HCT116 (cell line): ENCODE measurements around the gene LGALS9.

Source experiments
- CEBPB ChIP-seq: IDR thresholded peaks from 2 replicates; pipeline ENCODE4 v1.6.1; 2012; ENCODE audit warnings: low read depth
- CTCF ChIP-seq, 3 experiments: fragments of 200-600 bp in 1 of 3; sonication (generic) in 1 of 3; IDR thresholded peaks in 2 of 3; conservative IDR thresholded peaks in 1 of 3; 2 replicates each; pipeline ENCODE4 v1.5.1; 2012 to 2017; ENCODE audit warnings: low read depth in 2 of 3, low read length in 2 of 3, antibody characterized with exemption in 1 of 3, borderline replicate concordance in 1 of 3, control low read depth in 1 of 3, mild to moderate bottlenecking in 1 of 3, mixed read lengths in 1 of 3, mixed run types in 1 of 3, moderate library complexity in 1 of 3; ENCODE audit not compliant: insufficient read depth in 1 of 3
- EGR1 ChIP-seq: IDR thresholded peaks from 2 replicates; pipeline ENCODE4 v1.6.1; 2012; ENCODE audit warnings: low read depth
- EZH2 ChIP-seq: fragments of 200-600 bp; sonication (generic); IDR thresholded peaks from 2 replicates; pipeline ENCODE4 v1.6.1; 2017; ENCODE audit warnings: antibody characterized with exemption, mixed run types
- EZH2phosphoT487 ChIP-seq: fragments of 200-600 bp; IDR thresholded peaks from 2 replicates; pipeline ENCODE4 v1.6.1; 2018; ENCODE audit warnings: antibody characterized with exemption, borderline replicate concordance
- FOSL1 ChIP-seq: IDR thresholded peaks from 2 replicates; pipeline ENCODE4 v1.6.1; 2012; ENCODE audit warnings: low read depth
- POLR2A ChIP-seq: IDR thresholded peaks from 2 replicates; pipeline ENCODE4 v1.7.0; 2011; ENCODE audit warnings: borderline replicate concordance; ENCODE audit not compliant: insufficient read depth, insufficient read length; ENCODE audit errors: extremely low read depth
- POLR2AphosphoS5 ChIP-seq: IDR thresholded peaks from 2 replicates; pipeline ENCODE4 v1.6.1; 2011; ENCODE audit warnings: mild to moderate bottlenecking, low read depth, low read length, moderate library complexity
- RAD21 ChIP-seq: IDR thresholded peaks from 2 replicates; pipeline ENCODE4 v1.6.1; 2012; ENCODE audit warnings: low read depth, mild to moderate bottlenecking
- SIN3A ChIP-seq: IDR thresholded peaks from 2 replicates; pipeline ENCODE4 v1.6.1; 2012; ENCODE audit warnings: low read depth
- SRF ChIP-seq: IDR thresholded peaks from 2 replicates; pipeline ENCODE4 v1.6.1; 2012; ENCODE audit warnings: low read depth
- ZFX ChIP-seq: fragments of 450-650 bp; IDR thresholded peaks from 2 replicates; pipeline ENCODE4 v1.6.1; 2017
- ZNF274 ChIP-seq: fragments of 200-500 bp; sonication (Bioruptor generic); IDR thresholded peaks from 2 replicates; pipeline ENCODE4 v1.6.1; 2014; ENCODE audit warnings: mild to moderate bottlenecking, low read depth, low read length, inconsistent platforms

GRCh38 chr17:27630607-27631410, at the start of gene LGALS9:
- no peak for TF ChIP-seq CTCF (IDR thresholded peaks at IDR 0.05 in 2 of 3, conservative IDR thresholded peaks at IDR 0.05 in 1 of 3; ENCODE audit: borderline replicate concordance in 1 of 3, insufficient read depth in 1 of 3, low read depth in 2 of 3, low read length in 2 of 3)
- no peak for TF ChIP-seq EZH2
- TF ChIP-seq RAD21 = no peak
- TF ChIP-seq POLR2A = no peak
- TF ChIP-seq SIN3A = no peak
- no peak for TF ChIP-seq EZH2phosphoT487
- TF ChIP-seq ZFX = no peak
- no peak for TF ChIP-seq CEBPB
- no peak for TF ChIP-seq ZNF274
- TF ChIP-seq FOSL1 = no peak
- TF ChIP-seq EGR1 = no peak
- no peak for TF ChIP-seq SRF
- no peak for TF ChIP-seq POLR2AphosphoS5
